Astrocyte of the cerebellum (primary cell): ENCODE data around the gene LETM1.

Source experiments
- DNase-seq: peaks from one replicate; pipeline ENCODE4 v3.0.0-alpha.2; 2011; ENCODE audit warnings: low read depth
- H3K4me3 ChIP-seq: 2 replicates; pipeline ENCODE4 v1.5.1; 2011; ENCODE audit warnings: mild to moderate bottlenecking, low read depth, low read length, moderate library complexity
- CTCF ChIP-seq: IDR thresholded peaks from 2 replicates; pipeline ENCODE4 v1.5.1; 2012; ENCODE audit warnings: low read length, low read depth, moderate library complexity, mild to moderate bottlenecking; ENCODE audit errors: missing control alignments
- in situ Hi-C: cut with HindIII; loops from 2 replicates; pipeline ENCODE4 v1.10.0; 2017; ENCODE audit warnings: low sequenced_read_pairs

The LETM1 gene

DNA sequence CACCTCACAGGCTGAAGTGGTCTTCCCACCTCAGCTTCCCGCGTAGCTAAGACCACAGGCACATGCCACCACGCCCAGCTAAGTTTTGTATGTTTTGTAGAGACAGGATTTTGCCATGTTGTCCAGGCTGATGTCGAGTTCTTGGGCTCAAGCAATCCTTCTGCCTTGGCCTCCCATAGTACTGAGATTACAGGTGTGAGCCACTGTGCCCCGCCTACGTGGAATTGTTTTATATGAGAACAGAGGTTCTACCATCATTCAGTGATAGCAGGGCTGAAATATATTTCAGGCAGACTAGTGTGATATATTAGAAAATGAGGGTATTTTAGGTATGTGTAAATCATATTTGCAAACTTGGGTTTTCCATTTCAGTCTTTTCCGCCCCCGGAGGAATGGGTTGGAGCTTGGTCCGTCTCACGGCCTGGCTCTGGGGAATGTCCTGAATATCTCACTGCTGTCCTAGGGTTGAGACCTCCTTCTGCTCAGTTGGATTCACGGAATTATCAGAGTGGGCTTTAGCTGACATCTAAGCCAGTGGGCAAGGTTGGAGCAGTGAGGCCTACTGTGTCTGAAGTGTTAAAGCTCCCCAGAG, 35.1 kb upstream of the LETM1 start:
- no peak for TF ChIP-seq CTCF
- in situ Hi-C loops, result no loop called here
- H3K4me3 ChIP-seq, result no peak overlapping the region
- no peak for DNase-seq

DNA sequence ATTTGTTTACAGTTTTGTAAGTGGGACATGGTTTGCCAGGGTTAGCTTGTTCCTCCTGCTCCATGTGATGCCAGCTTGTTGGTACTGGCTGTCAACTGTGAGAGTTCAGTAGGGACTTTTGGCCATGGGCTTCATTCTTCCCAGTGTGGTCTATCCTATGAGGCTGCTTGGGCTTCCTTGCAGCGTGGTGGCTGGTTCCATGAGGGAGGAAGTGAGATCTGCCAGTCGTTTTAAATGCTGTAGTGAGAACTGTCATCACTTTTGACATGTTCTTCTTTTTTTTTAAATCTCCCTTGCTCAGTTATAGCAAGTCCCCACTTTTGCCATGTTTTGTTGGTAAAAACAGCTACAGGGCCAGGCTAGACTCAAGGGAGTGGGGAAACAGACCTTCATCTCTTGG, 31.1 kb upstream of the LETM1 start:
- DNase-seq, result no peak
- TF ChIP-seq CTCF, result no peak
- in situ Hi-C loops, result no loop called here
- H3K4me3 ChIP-seq, result no peak overlapping the region

- in situ Hi-C loops, result no loop called here
- no peak overlapping the region for H3K4me3 ChIP-seq
- TF ChIP-seq CTCF, result no peak
- no peak for DNase-seq
These were observed 29.5 kb upstream of the LETM1 start for GRCh38 chr4:1885414-1885813.

DNA sequence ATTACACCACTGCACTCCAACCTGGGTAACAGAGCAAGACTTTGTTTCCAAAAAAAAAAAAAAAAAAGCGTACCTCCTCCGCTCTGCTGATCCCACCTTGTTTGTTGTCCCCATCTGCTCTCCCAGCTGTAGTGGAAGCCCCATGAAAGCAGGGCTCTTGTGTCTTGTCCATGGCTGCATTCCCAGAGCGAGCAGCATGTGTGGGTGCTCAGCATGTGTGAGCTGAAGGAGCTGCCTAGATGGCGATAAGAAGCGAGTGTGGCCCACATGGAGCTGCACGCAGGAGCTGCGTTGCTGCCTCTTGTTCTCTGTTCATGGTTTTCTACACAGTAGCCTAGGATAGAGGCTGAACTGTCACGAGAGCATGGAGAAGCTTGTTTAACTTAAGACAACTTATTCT, 27.6 kb upstream of the LETM1 start:
- in situ Hi-C loops, result no loop called here
- no peak overlapping the region for H3K4me3 ChIP-seq
- no peak for TF ChIP-seq CTCF
- DNase-seq, result no peak

DNA sequence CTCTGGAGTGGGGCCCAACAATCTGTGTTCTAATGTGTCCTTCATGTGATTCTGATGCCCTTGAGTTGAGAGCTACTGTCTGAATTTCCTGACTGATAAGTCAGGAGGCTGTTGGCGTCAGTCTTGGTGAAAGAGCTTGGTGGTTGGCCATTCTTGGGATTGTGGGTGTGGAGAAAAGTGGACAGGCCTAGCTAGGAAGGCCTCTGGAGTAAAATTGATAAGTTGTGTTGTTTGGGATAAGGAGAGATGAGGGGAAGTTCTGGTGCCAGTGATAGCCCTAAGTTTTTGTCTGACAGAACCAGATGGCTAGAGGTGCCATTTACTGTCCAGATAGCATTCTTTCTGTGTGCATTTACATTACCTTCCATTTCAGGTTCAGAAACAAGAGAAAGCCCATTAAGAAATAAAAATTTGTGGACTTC, 26.9 kb upstream of the LETM1 start:
- no peak for DNase-seq
- TF ChIP-seq CTCF, result no peak
- in situ Hi-C loops, result no loop called here
- no peak overlapping the region for H3K4me3 ChIP-seq

DNA sequence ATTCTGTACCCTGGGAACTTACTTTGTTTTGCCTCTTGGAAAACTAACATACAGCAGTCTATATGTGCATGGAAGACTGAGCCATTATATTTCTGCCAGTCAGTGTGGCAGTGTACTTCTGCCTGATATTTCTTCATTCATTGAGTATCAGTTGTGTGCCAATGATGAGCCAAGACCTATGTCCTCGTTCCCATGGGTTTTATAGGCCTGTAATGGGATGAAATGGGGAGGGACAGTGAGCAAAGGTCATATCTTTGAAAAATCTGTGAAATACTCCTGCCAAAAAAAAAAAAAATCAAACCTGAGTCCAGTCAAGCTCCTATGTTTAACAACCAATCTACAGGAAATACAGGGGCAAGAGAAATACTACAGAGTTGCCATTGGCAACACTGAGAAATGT, 24.4 kb upstream of the LETM1 start:
- in situ Hi-C loops, result no loop called here
- DNase-seq, result no peak
- H3K4me3 ChIP-seq, result no peak overlapping the region
- TF ChIP-seq CTCF, result no peak

DNA sequence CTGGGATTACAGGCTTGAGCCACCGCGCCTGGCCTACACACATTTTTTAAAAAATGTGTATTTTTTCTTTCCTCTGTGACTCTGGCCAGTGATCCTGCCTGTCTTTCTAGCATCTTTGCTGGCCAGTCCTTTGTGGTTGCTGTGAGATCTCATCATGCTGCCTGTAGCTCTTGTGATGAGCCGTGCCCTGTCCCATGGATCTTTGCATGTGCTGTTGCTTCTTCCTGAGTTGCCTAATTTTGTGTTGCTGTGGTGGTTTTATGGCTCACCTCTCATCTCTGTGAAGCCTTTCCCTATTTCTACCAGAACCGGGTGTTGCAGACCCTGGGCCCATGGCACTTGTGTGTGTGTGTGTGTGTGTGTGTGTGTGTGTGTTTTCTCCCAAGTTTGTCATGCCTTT, 23.5 kb upstream of the LETM1 start:
- H3K4me3 ChIP-seq, result no peak overlapping the region
- DNase-seq, result no peak
- in situ Hi-C loops, result no loop called here
- no peak for TF ChIP-seq CTCF
